H1 (cell line): Measurements from ENCODE around the gene ELP5. TPM values are rescaled to one million over a fixed set of nuclear protein-coding genes. Genes with fewer than 3 reads are reported as not detected.
A peak's percentile ranks its signal among the peaks of the same experiment; 100 is the strongest.

Experiments used
- ASH2L ChIP-seq: fragments of 200-600, 300-600 bp; sonication (generic); IDR thresholded peaks from one replicate; pipeline ENCODE4 v1.7.1; 2017; ENCODE audit warnings: low read length
- ATF3 ChIP-seq: IDR thresholded peaks from 2 replicates; pipeline ENCODE4 v1.6.1; 2011; ENCODE audit warnings: low read depth, mild to moderate bottlenecking, low read length; ENCODE audit not compliant: insufficient read depth
- CBX8 ChIP-seq: fragments of 300-800, 300-1000 bp; sonication (generic); IDR thresholded peaks from 2 replicates; pipeline ENCODE4 v1.7.1; 2016; ENCODE audit warnings: low read depth, low read length, borderline replicate concordance
- CHD1 ChIP-seq: IDR thresholded peaks from 2 replicates; pipeline ENCODE4 v1.6.1; 2012; ENCODE audit warnings: low read depth, low read length, improper control_type of control experiment
- CREB1 ChIP-seq: IDR thresholded peaks from 2 replicates; pipeline ENCODE4 v1.6.1; 2012; ENCODE audit warnings: inconsistent platforms
- EP300 ChIP-seq, 2 experiments: IDR thresholded peaks; 1 replicate in 1 of 2; 2 replicates in 1 of 2; pipeline ENCODE4 v1.6.1; 2011 to 2012; ENCODE audit warnings: low read depth in 2 of 2, low read length in 2 of 2, mild to moderate bottlenecking in 2 of 2, borderline replicate concordance in 1 of 2, inconsistent platforms in 1 of 2, moderate library complexity in 1 of 2
- JUN ChIP-seq: IDR thresholded peaks from 2 replicates; pipeline ENCODE4 v1.6.1; 2011; ENCODE audit warnings: low read depth, mild to moderate bottlenecking, improper control_type of control experiment, low read length
- POLR2AphosphoS5 ChIP-seq: IDR thresholded peaks from 2 replicates; pipeline ENCODE4 v1.6.1; 2011; ENCODE audit warnings: low read depth, low read length
- RXRA ChIP-seq: IDR thresholded peaks from 2 replicates; pipeline ENCODE4 v1.6.1; 2011; ENCODE audit warnings: low read depth, mild to moderate bottlenecking, low read length, moderate library complexity; ENCODE audit not compliant: insufficient read depth
- SIN3A ChIP-seq, 2 experiments: IDR thresholded peaks in 1 of 2; conservative IDR thresholded peaks in 1 of 2; 2 replicates each; pipeline ENCODE4 v1.6.1; 2011 to 2012; ENCODE audit warnings: low read length in 2 of 2, improper control_type of control experiment in 1 of 2, low read depth in 1 of 2, mild to moderate bottlenecking in 1 of 2
- SIX5 ChIP-seq: IDR thresholded peaks from 2 replicates; pipeline ENCODE4 v1.6.1; 2011; ENCODE audit warnings: mild to moderate bottlenecking, low read depth, low read length
- TAF7 ChIP-seq: optimal IDR thresholded peaks from 2 replicates; pipeline ENCODE3; 2011; ENCODE audit warnings: low read depth, mild to moderate bottlenecking, inconsistent platforms, low read length, moderate library complexity, borderline replicate concordance
- TBP ChIP-seq: IDR thresholded peaks from 2 replicates; pipeline ENCODE4 v1.6.1; 2011; ENCODE audit warnings: low read depth, low read length, improper control_type of control experiment
- TCF12 ChIP-seq: IDR thresholded peaks from 2 replicates; pipeline ENCODE4 v1.6.1; 2011; ENCODE audit warnings: low read depth, mild to moderate bottlenecking, low read length
- polyA plus RNA-seq, 7 experiments: library from polyadenylated mRNA; depleted of rRNA in 3 of 7; stranded (reverse) in 5 of 7; unstranded in 2 of 7; fragments of >200 nt in 5 of 7; fragments of 200-250 nt in 2 of 7; gene quantifications; 1 replicate in 5 of 7; 2 replicates in 1 of 7; 4 replicates in 1 of 7; pipeline versions ENCODE4 v1.2.1 to v1.2.3, GENCODE V29; 2011 to 2013; ENCODE audit warnings: missing spikeins in 2 of 7, mixed read lengths in 2 of 7
- total RNA-seq: library from RNA; stranded (reverse); fragmentation: NEBNext Ultra II Directional; extraction: Animal tissue kit (Norgen Biotek cat#: 25700); gene quantifications from 2 replicates; pipeline ENCODE4 v1.2.1, GENCODE V29; 2021

ELP5 gene
- total and polyA plus RNA-seq, 2 of the 8 experiments (the other 6 are each of a cell fraction or from before 2014, with no cell fraction given), result 75.4 to 107 TPM

GRCh38 chr17:7262192-7262934 lies 10.3 kb downstream of the ELP5 start, which contains the start of gene CLDN7 (continued):
- TF ChIP-seq SIN3A (conservative IDR thresholded peaks at IDR 0.05 in 1 of 2, IDR thresholded peaks at IDR 0.05 in 1 of 2; ENCODE audit: low read depth in 1 of 2, low read length in 2 of 2) (peak; percentile 37 to 87; a peak in 3 of 4 replicates), CHD1 (peak; percentile 60; the same call in 1 of the 2 replicates), CREB1 (peak; percentile 89), ASH2L (no peak), SIX5 (no peak; the same call in 1 of the 2 replicates), JUN (no peak), EP300 (IDR thresholded peaks at IDR 0.05; ENCODE audit: borderline replicate concordance in 1 of 2, low read depth in 2 of 2, low read length in 2 of 2) (0 out of 3 replicates have a peak, but pooled peaks of 1 of the 2 experiments have one; percentile 42), TCF12 (peak; percentile 86; the same call in 1 of the 2 replicates), TAF7 (peak; percentile 98), CBX8 (no peak), ATF3 (no peak), RXRA (no peak), TBP (peak; percentile 97), POLR2AphosphoS5 (peak; percentile 98)
